ENCODE measurements around the gene SPOPL.
"Not testable (repeated sequence)": the region's sequence is repeated elsewhere in the genome, so short reads cannot be mapped to it uniquely, and the experiment has no call there.

SPOPL gene

GRCh38 chr2:138501425-138502254 is at the start of gene SPOPL:
Gene SPOPL, plus strand, starts transcription at chr2:138501770. Its CDS starts 48,447 bp downstream, at chr2:138550217.
- FAIRE-seq, result no peak

DNA sequence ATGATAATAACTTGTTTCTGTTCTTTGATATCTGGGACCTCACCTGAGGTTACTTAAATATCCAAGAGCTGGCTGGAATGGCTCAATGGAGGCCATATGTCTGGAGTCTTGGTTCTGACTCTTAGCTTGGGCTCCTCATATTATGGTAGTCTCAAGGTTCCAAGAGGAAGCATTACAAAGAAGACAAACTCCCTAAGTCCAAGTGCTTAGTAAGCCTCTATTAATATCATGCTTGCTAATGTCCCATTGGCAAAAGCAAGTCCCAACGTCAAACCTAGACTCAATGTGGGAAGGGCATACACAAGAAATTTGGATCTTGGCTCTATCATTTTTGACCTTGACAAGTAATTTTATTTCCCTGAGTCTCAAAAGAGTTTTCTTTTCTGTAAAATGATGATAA is 49.2 kb upstream of the SPOPL start:
- FAIRE-seq, result no peak

DNA sequence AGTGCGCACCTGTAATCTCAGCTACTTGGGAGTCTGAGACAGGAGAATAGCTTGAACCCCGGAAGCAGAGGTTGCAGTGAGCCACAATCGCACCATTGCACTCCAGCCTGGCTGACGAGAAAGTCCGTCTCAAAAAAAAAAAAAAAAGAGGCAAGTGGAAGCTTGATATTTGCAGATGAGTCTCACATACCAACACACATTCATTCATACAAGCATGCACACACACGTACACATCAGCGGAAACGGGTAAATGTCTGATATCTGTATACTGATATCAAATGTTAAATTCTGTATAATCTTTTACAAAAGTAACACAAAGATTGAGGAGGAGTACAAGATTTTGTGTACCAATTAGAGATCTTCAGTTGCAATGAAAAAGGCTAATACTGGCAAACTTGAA is 47.8 kb upstream of the SPOPL start:
- FAIRE-seq, result no peak

- FAIRE-seq, result no peak
Observed at GRCh38 chr2:138454761-138455160, 46.8 kb upstream of the SPOPL start.

GRCh38 chr2:138455275-138455674 is 46.3 kb upstream of the SPOPL start:
- no peak for FAIRE-seq

GRCh38 chr2:138455691-138456090 is 45.9 kb upstream of the SPOPL start:
- no peak for FAIRE-seq

GRCh38 chr2:138462689-138463088 is 38.9 kb upstream of the SPOPL start:
- FAIRE-seq, result not testable (repeated sequence)

DNA sequence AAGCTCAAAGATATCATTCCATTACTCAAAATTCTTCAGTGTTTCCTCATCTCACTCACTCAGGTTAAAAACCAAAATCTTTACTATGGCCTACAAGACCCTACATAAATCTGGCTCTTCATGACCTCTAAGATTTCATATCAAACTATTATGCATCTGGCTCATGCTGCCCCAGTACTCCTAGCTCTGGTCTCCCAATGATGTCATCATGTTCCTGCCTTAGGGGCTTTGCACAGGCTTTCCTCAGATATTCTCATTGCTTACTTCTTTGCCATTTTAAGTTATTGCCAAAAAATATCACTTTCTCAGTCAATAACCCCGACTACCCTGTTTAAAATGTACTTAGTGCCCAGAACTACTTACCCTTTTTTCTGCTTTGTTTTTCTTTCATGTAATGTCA is 33.0 kb upstream of the SPOPL start:
- FAIRE-seq, result no peak

DNA sequence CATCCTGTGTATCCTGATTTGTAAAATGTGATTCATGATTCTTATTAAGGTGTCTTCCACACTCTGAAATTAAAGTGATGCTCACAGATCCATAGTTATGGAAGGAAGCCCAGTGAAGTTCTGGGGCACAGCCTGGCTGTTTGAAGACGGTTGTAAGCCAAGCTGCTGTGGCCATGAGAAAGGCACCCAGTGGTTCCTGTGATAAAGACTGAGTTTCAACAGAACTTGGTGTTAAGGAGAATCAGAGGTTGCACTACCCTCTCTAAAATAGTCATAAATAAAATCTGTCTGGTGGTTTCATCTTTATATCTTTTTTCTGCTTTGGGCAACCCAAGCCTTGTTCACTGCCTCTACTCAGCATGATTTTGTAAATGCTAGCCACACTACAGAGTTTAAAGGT is 32.2 kb upstream of the SPOPL start:
- no peak for FAIRE-seq

DNA sequence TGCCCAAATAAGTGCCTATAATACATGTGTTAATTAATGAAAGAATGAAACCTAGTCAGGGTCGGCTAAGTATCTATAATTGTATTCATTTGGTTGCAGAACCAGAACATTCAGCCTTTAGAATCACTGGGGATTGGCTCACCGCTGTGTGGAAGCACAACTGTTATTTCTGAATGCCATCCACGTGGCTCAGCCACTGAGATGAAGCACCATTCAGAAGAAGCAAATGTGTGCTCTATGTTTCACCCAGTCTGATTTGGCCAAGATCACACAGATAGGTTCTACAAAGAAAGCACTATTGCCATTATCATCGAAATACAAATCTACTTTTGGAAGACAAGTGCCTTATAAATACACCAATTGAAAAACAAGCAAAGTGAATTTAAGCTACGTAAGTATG is 30.6 kb upstream of the SPOPL start:
- no peak for FAIRE-seq

- no peak for FAIRE-seq
Observed at GRCh38 chr2:138474100-138474825, 27.3 kb upstream of the SPOPL start.

DNA sequence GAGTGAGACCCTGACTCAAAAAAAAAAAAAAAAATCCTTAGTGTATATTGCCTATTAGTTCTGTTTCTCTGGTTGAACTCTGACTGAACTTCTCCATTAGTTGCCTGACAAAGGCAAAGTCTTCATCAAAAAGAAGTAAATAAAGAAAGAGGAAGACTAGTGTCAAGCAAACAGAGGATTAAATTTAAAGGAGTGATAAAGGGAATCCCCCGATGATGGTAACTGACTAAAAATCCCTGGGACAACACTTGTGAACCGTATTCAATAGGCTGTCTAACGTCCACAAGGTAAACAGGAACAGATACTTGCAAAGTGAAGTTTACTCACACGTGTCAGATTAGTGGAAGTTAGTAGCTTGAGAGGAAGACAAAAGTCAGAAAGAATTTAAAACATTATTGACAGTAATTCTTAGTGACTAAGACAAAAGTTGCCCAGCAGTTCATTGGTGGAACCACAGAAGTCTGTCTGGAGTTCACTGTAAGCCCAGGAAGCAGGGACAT is 26.2 kb upstream of the SPOPL start:
- FAIRE-seq, result no peak

- FAIRE-seq, result no peak
Observed at GRCh38 chr2:138476186-138476585, 25.4 kb upstream of the SPOPL start.

DNA sequence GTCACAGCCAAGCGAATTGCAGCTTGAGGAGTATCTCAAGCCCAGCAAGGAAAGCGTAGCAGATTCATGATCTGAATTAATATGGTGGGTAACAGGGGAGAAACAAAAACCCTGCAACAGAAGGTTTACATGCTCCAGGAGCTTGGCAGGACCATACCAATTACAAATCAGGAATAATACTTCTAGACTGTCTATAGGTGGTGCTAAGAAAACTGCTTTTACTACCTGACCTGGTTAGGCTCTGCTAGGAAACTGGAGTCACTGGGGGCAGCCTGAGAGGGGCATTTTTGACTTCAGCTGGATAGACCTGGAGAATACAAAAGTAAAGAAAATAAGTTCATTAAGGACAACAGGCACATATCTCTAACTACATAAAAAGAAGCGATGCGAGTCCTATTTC is 24.6 kb upstream of the SPOPL start:
- no peak for FAIRE-seq

DNA sequence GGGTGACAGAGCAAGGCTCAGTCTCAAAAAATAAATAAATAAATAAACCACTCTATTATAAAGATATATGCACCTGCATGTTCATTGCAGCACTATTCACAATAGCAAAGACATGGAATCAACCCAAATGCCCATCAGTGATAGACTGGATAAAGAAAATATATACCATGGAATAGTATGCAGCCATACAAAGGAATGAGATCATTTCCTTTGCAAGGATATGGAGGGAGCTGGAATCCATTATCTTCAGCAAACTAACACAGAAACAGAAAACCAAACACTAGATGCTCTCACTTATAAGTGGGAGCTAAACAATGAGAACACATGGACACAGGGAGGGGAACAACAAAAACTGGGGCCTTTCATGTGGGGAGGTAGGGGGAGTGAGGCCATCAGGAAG is 18.8 kb upstream of the SPOPL start:
- FAIRE-seq, result not testable (repeated sequence)

DNA sequence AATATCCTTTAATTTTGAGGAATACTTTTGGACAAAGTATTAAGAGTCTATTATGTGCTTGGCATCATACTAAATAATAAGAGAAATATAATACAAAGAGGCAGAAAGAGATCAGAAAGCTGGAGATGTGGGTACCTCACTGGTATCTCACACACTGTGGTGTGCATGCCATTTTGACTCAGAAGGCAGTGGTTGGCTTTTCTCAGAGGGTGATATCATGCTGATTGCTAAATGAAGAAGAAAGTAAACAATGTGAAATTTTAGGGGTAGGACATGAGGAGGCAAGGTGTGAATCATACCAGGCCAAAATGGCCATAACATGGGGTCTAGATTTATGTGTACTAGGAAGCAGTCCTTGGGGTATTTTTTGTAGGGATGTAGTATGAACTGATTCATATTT is 16.6 kb upstream of the SPOPL start:
- FAIRE-seq, result no peak

DNA sequence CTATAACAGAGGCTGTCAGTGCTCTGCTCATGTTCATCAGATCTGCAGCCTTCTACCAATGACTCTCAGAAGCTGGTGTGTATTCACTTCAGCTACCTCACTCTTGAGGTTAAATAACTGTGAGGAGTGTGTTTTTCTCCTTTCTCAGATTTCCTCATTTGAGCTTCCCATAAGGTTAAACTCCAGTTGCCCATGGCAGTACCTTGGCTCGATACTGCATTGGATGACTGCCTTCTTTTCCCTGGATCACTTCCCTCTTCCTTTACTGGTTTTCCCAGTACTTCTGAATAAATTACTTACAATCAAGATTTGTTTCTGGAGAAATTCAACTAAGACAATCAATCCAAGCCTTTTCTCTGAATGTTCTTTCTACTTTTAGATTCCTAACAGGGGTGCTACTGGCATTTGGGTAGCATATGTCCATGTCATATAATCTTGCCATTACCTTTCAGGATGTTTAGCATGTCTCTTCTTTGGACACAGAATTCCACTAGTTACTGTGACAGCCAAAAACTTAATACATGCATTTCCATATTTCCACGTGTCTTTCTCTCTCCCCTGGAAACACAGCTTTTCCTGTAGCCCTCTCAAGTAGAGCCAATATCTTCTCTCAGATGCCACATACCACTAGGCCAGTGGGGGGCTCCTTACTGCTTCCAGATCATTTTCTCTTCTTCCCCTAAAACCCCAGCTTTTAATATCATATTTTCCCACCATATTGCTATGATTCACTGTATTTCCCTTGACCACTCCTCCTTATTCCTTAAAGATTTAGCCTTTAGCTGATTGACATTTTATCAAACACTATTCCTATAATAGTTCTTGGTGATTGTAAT is 15.0 kb upstream of the SPOPL start:
- FAIRE-seq, result no peak

DNA sequence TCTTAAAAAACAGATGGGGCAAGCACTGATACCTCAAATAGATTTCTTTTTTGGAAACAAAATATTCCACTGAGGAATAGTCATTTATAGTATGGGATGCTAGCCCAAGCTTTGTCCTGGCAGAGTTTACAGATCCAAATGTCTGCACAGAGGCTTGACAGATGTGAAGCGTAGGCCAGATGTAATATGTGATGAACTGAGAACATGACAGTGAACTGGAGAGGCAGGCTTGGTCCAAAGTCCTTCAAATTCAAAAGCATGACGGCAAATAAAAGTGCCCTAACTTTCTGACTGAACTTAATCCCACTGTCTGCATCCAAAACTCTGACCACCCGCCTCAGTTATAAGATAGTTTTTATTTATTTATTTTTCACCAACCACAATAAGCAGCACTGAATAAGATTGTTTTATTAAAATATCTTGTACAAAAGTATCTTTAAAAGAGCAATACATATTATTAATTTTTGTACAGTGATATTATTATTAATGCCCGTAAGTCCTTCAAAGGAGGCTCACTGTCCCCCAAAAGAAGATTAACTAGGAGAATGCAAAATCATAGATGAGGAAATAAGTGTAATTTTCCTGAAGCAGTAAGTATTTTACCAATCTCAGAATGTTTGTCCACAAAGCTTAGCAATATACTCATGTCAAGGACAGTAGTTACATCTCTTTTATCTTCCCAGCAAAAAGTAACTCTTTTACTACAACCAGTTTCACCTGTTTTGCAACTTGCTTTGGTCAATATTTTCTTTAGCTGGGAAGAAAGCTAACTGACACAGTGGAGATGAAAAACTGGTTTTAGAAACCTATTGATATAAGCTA is 10.7 kb upstream of the SPOPL start:
- no peak for FAIRE-seq

DNA sequence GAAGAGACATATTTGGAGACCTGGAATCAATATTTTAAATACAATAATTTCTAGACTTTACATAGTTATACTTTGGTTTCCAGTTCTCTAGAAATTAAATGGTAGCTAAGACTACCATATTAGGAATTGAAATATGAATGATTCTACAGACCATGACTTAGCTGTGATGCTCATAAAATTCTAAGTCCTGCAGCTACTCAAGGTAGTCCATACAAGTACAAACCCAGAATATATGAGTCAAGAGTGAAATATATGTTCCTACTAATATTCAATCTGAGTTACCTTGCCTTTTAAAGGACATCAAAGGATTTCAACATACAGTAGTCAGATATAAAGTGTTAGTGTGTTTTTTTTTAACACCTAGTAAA is 10.1 kb upstream of the SPOPL start:
- no peak for FAIRE-seq

- FAIRE-seq, result no peak
Observed at GRCh38 chr2:138492160-138492559, 9.4 kb upstream of the SPOPL start.

- no peak for FAIRE-seq
Observed at GRCh38 chr2:138493334-138493733, 8.2 kb upstream of the SPOPL start.

DNA sequence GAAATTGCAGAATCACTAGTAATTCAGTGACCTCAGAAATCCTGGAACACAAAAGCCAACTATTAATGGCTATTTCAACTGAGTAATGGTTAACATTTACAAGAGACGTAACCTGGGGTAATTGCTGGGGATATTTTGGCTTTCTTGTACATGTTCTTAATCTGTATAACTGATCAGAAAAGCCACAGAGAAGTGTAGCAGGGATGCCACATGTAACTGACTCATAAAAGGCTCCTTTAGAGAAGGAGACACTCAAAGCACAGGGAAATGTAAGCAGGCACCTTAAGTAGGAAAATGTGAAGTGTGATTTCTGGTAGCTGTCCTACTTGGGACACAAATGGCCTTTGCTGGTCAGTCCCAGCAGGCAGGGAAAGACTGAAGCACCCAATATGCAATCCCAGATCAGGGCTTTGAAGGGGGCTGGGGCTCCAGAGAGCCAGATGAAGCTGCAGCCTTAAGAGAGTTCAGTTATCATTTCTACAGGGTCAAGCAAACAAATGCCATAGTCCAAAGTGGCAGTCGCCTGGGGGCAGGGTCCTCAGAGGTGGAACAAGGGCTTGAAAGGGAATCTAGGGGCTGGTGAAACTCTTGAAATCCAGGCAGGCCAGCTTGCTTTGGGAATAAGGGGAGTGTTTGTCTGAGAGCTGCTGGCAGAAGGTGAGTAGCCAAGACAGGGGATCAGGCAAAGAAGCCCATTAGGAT is 7.2 kb upstream of the SPOPL start:
- no peak for FAIRE-seq

Measured in islet of Langerhans (tissue), 1 donor.